ENCODE results near the gene DMBX1. TPM values are rescaled to one million over a fixed set of nuclear protein-coding genes. Genes with fewer than 3 reads are reported as not detected.
A peak's percentile ranks its signal among the peaks of the same experiment; 100 is the strongest.

The DMBX1 gene
- total and polyA plus RNA-seq, 9 of the 15 experiments (the other 6 are each of a cell fraction or from before 2014, with no cell fraction given) = 0.25 to 4.3 (median 1.0) TPM

DNA sequence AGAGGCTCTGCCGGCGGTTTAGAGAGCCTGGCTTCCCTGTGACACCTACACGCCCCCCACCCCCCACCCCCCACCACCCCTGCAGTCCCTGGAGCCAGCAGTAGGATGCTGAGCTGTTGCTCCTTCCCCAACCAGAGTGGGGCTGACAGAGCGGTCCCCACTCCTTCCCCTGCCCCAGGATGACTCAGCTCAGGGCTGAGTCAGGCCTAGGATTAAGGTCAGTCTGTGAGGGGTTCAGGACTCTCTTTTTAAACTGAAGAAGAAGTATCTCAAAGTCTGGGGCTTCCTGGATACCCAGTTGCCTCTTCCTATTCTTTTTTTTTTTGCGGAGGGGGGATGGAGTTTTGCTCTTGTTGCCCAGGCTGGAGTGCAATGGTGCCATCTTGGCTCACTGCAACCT lies 19.1 kb downstream of the DMBX1 start (continued):
- TF ChIP-seq, protein P1, sequence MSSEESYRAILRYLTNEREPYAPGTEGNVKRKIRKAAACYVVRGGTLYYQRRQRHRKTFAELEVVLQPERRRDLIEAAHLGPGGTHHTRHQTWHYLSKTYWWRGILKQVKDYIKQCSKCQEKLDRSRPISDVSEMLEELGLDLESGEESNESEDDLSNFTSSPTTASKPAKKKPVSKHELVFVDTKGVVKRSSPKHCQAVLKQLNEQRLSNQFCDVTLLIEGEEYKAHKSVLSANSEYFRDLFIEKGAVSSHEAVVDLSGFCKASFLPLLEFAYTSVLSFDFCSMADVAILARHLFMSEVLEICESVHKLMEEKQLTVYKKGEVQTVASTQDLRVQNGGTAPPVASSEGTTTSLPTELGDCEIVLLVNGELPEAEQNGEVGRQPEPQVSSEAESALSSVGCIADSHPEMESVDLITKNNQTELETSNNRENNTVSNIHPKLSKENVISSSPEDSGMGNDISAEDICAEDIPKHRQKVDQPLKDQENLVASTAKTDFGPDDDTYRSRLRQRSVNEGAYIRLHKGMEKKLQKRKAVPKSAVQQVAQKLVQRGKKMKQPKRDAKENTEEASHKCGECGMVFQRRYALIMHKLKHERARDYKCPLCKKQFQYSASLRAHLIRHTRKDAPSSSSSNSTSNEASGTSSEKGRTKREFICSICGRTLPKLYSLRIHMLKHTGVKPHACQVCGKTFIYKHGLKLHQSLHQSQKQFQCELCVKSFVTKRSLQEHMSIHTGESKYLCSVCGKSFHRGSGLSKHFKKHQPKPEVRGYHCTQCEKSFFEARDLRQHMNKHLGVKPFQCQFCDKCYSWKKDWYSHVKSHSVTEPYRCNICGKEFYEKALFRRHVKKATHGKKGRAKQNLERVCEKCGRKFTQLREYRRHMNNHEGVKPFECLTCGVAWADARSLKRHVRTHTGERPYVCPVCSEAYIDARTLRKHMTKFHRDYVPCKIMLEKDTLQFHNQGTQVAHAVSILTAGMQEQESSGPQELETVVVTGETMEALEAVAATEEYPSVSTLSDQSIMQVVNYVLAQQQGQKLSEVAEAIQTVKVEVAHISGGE (CRISPR knock-in tag; IDR thresholded peaks at IDR 0.05) = no peak
- no peak for TF ChIP-seq HDAC8 (tag; IDR thresholded peaks at IDR 0.05)
- TF ChIP-seq PCBP1 (IDR thresholded peaks at IDR 0.05; ENCODE audit: low read depth, low read length, poor library complexity, severe bottlenecking) = no peak
- TF ChIP-seq EGR1 (conservative IDR thresholded peaks at IDR 0.05) = peak; percentile 44
- TF ChIP-seq SIN3B (IDR thresholded peaks at IDR 0.05; ENCODE audit: low read depth) = no peak
- TF ChIP-seq BACH1 (tag; IDR thresholded peaks at IDR 0.05) = no peak
- peak; percentile 91 for TF ChIP-seq DPF2 (IDR thresholded peaks at IDR 0.05)
- no peak for TF ChIP-seq NRF1 (conservative IDR thresholded peaks at IDR 0.05 in 1 of 2, IDR thresholded peaks at IDR 0.05 in 1 of 2)
- TF ChIP-seq ATF7 (IDR thresholded peaks at IDR 0.05) = no peak
- no peak for TF ChIP-seq KAT2B (IDR thresholded peaks at IDR 0.05; ENCODE audit: low read depth, low read length)
- TF ChIP-seq ZNF695 (CRISPR knock-in tag; IDR thresholded peaks at IDR 0.05) = no peak
- no peak for TF ChIP-seq STAT5A (IDR thresholded peaks at IDR 0.05; ENCODE audit: borderline replicate concordance, low read length)
- TF ChIP-seq C11orf30 (IDR thresholded peaks at IDR 0.05; ENCODE audit: low read depth) = peak; percentile 81
- TF ChIP-seq, protein P2, sequence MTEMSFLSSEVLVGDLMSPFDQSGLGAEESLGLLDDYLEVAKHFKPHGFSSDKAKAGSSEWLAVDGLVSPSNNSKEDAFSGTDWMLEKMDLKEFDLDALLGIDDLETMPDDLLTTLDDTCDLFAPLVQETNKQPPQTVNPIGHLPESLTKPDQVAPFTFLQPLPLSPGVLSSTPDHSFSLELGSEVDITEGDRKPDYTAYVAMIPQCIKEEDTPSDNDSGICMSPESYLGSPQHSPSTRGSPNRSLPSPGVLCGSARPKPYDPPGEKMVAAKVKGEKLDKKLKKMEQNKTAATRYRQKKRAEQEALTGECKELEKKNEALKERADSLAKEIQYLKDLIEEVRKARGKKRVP (CRISPR knock-in tag; IDR thresholded peaks at IDR 0.05) = no peak
- peak; percentile 90 for TF ChIP-seq SMARCA4 (IDR thresholded peaks at IDR 0.05)
- no peak for TF ChIP-seq PURB (CRISPR knock-in tag; IDR thresholded peaks at IDR 0.05; ENCODE audit: low read depth)
- TF ChIP-seq, protein P3, sequence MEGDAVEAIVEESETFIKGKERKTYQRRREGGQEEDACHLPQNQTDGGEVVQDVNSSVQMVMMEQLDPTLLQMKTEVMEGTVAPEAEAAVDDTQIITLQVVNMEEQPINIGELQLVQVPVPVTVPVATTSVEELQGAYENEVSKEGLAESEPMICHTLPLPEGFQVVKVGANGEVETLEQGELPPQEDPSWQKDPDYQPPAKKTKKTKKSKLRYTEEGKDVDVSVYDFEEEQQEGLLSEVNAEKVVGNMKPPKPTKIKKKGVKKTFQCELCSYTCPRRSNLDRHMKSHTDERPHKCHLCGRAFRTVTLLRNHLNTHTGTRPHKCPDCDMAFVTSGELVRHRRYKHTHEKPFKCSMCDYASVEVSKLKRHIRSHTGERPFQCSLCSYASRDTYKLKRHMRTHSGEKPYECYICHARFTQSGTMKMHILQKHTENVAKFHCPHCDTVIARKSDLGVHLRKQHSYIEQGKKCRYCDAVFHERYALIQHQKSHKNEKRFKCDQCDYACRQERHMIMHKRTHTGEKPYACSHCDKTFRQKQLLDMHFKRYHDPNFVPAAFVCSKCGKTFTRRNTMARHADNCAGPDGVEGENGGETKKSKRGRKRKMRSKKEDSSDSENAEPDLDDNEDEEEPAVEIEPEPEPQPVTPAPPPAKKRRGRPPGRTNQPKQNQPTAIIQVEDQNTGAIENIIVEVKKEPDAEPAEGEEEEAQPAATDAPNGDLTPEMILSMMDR (IDR thresholded peaks at IDR 0.05 in 2 of 3, conservative IDR thresholded peaks at IDR 0.05 in 1 of 3; ENCODE audit: insufficient read depth in 2 of 3, low read depth in 1 of 3, low read length in 3 of 3) = peak in 1 of 3 experiments; percentile 7; a peak in 2 of 6 replicates
- TF ChIP-seq CCNT2 (IDR thresholded peaks at IDR 0.05; ENCODE audit: borderline replicate concordance, extremely low read depth, insufficient read length, low read depth, low read length) = no peak
- no peak for TF ChIP-seq TCF7L2 (IDR thresholded peaks at IDR 0.05; ENCODE audit: low read depth, low read length)
